BLaER1 treated with 17β-estradiol and CSF1 and Interleukin-3, amounts not matched to agents 10 nM and 100 nM (cell line): ENCODE data around the gene OAS3.
A peak's percentile ranks its signal among the peaks of the same experiment; 100 is the strongest.
"Not testable (repeated sequence)": the region's sequence is repeated elsewhere in the genome, so short reads cannot be mapped to it uniquely, and the experiment has no call there.

Experiments
- H3K27ac ChIP-seq, 11 experiments: shearing (Covaris generic); formaldehyde crosslinking; 2 replicates each; pipeline ENCODE4 v1.8.1; 2022
- H3K27me3 ChIP-seq, 11 experiments: shearing (Covaris generic); formaldehyde crosslinking; 2 replicates each; pipeline ENCODE4 v1.8.1; 2022
- H3K36me3 ChIP-seq, 11 experiments: shearing (Covaris generic); formaldehyde crosslinking; 2 replicates each; pipeline ENCODE4 v1.8.1; 2022
- H3K4me1 ChIP-seq, 10 experiments: shearing (Covaris generic); formaldehyde crosslinking; 2 replicates each; pipeline ENCODE4 v1.8.1; 2022
- H3K4me2 ChIP-seq, 11 experiments: shearing (Covaris generic); formaldehyde crosslinking; 2 replicates each; pipeline ENCODE4 v1.8.1; 2022
- H3K4me3 ChIP-seq, 10 experiments: shearing (Covaris generic); formaldehyde crosslinking; 2 replicates each; pipeline ENCODE4 v1.8.1; 2022
- H3K9ac ChIP-seq, 11 experiments: shearing (Covaris generic); formaldehyde crosslinking; 2 replicates each; pipeline ENCODE4 v1.8.1; 2022
- H3K9me3 ChIP-seq, 11 experiments: shearing (Covaris generic); formaldehyde crosslinking; replicated peaks in 1 of 11; 2 replicates each; pipeline ENCODE4 v1.8.1; 2022
- H4K20me1 ChIP-seq, 11 experiments: shearing (Covaris generic); formaldehyde crosslinking; 2 replicates each; pipeline ENCODE4 v1.8.1; 2022
- Cebpa-rat ChIP-seq, 11 experiments: shearing (Covaris generic); IDR thresholded peaks; 2 replicates each; pipeline ENCODE4 v1.8.1; 2022

The OAS3 gene

DNA sequence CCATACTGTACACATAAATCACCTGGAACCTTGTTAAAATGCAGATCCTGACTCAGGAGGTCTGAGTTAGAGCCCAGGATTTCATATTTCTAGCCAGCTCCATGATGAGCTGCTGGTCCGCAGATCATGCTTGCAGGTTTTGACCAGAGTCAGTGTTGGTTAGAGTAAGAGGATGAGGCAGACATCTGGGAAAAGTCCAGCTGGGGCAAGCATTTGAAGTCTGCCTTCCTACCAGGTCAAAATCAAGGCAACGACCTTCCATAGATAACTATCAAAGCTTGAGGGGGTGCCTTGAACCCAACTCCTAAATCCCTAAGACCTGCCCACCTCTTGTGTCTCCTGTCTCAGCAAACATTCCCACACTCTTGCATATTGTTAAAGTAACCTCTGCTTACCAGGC is 49.3 kb downstream of the OAS3 start:
- Histone ChIP-seq H4K20me1 (peaks cover 0 to 16% (median 0%) of the 10 kb centered on the region in 11 experiments; a peak in 3 of 22 replicates), H3K27ac (no peak overlapping the region), H3K27me3 (no peaks in the 10 kb centered on the region), H3K36me3 (peaks cover 0 to 72% (median 13%) of the 10 kb centered on the region in 11 experiments; a peak in 13 of 22 replicates), H3K4me3 (no peak overlapping the region), H3K4me2 (0 out of 22 replicates have a peak overlapping the region, but pooled peaks of 1 of the 11 experiments have one; percentile 6), H3K9me3 (peaks cover 22 to 48% (median 35%) of the 10 kb centered on the region in 11 experiments), H3K4me1 (peaks cover 0 to 9% (median 0%) of the 10 kb centered on the region in 10 experiments; a peak in 5 of 20 replicates), H3K9ac (no peak overlapping the region)
- TF ChIP-seq Cebpa-rat (IDR thresholded peaks at IDR 0.05) = no peak

DNA sequence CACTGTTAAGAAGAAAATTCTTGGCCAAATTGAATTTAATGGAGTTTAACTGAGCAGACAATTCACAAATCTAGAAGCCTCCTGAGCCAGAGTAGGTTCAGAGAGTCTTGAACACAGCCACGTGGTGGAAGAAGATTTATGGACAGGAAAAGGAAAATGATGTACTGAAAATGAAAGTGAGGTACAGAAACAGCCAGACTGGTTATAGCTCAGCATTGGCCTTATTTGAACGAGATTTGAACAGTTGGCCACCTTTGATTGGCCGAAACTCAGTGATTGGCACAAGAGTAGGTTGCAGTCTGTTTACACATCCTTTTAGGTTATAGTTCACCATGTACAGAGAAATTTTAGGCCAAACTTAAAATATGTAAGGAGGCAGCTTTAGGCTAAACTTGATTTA is 50.0 kb downstream of the OAS3 start:
- peaks cover 0 to 9% (median 0%) of the 10 kb centered on the region in 10 experiments; a peak in 5 of 20 replicates for H3K4me1 ChIP-seq
- no peak overlapping the region for H3K9ac ChIP-seq
- peak overlapping the region in 4 of 11 experiments; percentile 2 to 34 (median 10); a peak in 5 of 22 replicates for H3K4me2 ChIP-seq
- H3K9me3 ChIP-seq = peaks cover 19 to 42% (median 33%) of the 10 kb centered on the region in 11 experiments
- H3K27ac ChIP-seq = no peak overlapping the region
- no peak for TF ChIP-seq Cebpa-rat (IDR thresholded peaks at IDR 0.05)
- H3K36me3 ChIP-seq = peaks cover 0 to 72% (median 13%) of the 10 kb centered on the region in 11 experiments; a peak in 13 of 22 replicates
- H4K20me1 ChIP-seq = peaks cover 0 to 16% (median 0%) of the 10 kb centered on the region in 11 experiments; a peak in 5 of 22 replicates
- H3K27me3 ChIP-seq = no peaks in the 10 kb centered on the region
- no peak overlapping the region for H3K4me3 ChIP-seq

DNA sequence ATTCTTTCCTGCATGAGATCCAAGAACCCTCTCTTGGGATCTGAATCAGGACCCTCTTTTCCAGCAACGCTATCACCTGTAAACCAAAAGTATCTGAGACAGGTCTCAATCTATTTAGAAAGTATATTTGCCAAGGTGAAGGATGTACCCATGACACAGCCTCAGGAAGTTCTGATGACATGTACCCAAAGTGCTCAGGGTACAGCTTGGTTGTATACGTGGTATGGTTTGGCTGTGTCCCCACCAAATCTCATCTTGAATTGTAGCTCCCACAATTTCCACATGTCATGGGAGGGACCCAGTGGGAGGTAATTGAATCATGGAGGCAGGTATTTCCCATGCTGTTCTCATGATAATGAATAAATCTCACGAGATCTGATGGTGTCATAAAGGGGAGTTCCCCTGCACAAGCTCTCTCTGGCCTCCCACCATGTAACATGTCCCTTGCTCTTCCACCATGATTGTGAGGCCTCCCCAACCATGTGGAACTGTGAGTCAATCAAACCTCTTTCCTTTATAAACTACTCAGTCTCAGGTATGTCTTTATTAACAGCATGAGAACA is 50.6 kb downstream of the OAS3 start:
- H3K9ac ChIP-seq, H3K27ac ChIP-seq, H3K27me3 ChIP-seq, H3K4me2 ChIP-seq, H3K4me3 ChIP-seq, H3K4me1 ChIP-seq: not testable (repeated sequence)
- H3K36me3 ChIP-seq = peaks cover 0 to 68% (median 13%) of the 10 kb centered on the region in 11 experiments; a peak in 13 of 22 replicates
- H3K9me3 ChIP-seq = peaks cover 14 to 35% (median 28%) of the 10 kb centered on the region in 11 experiments
- H4K20me1 ChIP-seq = peaks cover 0 to 16% (median 0%) of the 10 kb centered on the region in 11 experiments; a peak in 5 of 22 replicates

DNA sequence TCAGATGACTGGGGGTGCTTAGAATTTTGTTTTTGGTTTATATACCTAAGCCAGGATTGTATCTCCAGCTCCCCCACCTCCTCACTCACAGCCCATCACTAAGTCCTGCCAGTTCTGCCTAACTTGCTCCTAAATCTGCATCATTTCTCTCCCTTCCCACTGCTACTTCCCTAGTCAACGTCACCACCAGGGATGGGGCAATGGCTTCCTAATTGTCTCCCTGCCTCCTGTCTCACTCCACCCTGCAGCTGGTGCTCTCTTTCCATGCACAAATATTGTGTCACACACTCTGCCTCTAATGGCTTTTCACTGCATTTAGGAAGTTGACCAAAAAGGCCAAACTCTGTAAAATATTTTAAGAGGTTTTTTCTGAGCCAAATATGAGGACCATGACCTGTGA is 51.5 kb downstream of the OAS3 start:
- H3K9ac ChIP-seq = no peak overlapping the region
- H4K20me1 ChIP-seq = peaks cover 0 to 16% (median 0%) of the 10 kb centered on the region in 11 experiments; a peak in 5 of 22 replicates
- H3K27me3 ChIP-seq = no peaks in the 10 kb centered on the region
- H3K4me2 ChIP-seq = no peak overlapping the region
- peaks cover 0 to 70% (median 13%) of the 10 kb centered on the region in 11 experiments; a peak in 13 of 22 replicates for H3K36me3 ChIP-seq
- peaks cover 0 to 9% (median 0%) of the 10 kb centered on the region in 10 experiments; a peak in 5 of 20 replicates for H3K4me1 ChIP-seq
- H3K27ac ChIP-seq = no peak overlapping the region
- no peak overlapping the region for H3K4me3 ChIP-seq
- peaks cover 5 to 26% (median 20%) of the 10 kb centered on the region in 11 experiments for H3K9me3 ChIP-seq
- TF ChIP-seq Cebpa-rat (IDR thresholded peaks at IDR 0.05) = no peak

DNA sequence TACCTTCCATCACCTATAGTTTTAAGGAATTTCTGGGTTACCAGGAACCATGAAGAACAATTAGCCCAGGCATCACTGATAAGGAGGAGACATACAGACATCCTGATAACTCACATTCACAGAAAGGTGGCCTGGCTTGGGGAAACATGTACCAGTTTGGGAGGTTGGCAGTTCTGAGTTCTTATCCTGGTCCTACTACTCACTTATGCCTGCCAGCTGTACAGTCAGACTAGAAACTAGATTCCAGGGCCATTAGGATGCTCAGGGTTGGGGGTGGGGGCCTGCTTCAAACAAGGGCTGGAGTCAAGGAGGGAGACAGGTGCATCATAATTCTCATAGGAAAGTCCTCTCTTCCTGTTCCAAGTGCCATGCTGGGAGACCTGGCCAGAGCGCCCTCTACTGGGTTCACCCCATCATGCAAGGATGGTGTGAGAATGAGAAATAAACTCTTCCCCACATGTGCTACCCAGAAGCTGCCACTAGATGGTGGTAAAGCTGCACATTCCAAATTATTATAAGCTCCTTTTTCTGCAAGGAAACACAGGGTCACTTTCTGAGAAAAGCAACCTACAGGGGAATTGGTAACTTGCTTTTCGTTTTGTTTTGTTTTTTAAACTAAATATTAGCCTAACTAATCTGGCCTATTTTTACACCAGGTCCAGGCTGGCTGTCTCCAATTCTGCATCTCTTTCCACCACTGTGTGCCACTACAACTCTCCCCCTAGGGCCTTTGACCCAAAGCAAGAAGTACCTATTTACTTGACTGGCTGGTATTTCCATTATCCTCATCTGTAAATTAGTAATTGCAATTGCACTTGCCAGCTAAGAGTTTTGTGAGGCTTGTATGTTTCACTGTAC is 54.5 kb downstream of the OAS3 start:
- no peak overlapping the region for H3K4me2 ChIP-seq
- no peak overlapping the region for H3K4me3 ChIP-seq
- no peak for TF ChIP-seq Cebpa-rat (IDR thresholded peaks at IDR 0.05)
- no peak overlapping the region for H3K27ac ChIP-seq
- peaks cover 0 to 78% (median 6%) of the 10 kb centered on the region in 11 experiments; a peak in 11 of 22 replicates for H3K36me3 ChIP-seq
- peaks cover 0 to 6% (median 0%) of the 10 kb centered on the region in 11 experiments; a peak in 3 of 22 replicates for H4K20me1 ChIP-seq
- H3K4me1 ChIP-seq = peaks cover 0 to 9% (median 0%) of the 10 kb centered on the region in 10 experiments; a peak in 5 of 20 replicates
- no peaks in the 10 kb centered on the region for H3K27me3 ChIP-seq
- H3K9ac ChIP-seq = no peak overlapping the region
- peaks cover 2 to 12% (median 4%) of the 10 kb centered on the region in 11 experiments; a peak in 19 of 22 replicates for H3K9me3 ChIP-seq

DNA sequence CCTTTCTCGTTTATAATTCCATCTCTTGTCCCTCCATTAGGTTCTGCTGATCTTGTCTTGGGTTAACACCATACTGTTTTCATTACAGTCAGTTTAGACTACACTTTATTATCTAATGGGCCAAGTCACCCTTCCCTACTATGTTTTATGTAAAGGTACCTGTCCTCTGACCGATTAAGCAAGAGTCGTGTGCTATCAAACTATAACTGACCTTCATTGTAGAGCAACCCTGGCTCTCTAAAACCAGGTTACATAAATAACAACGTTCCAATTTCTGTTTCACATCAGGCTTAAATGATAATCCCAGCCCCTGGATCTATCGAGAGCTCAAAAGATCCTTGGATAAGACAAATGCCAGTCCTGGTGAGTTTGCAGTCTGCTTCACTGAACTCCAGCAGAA is 56.7 kb downstream of the OAS3 start:
- no peak overlapping the region for H3K27ac ChIP-seq
- peaks cover 12 to 17% (median 14%) of the 10 kb centered on the region in 11 experiments; a peak in 19 of 22 replicates for H3K9me3 ChIP-seq
- no peak overlapping the region for H3K4me3 ChIP-seq
- no peak overlapping the region for H3K4me2 ChIP-seq
- peaks cover 0 to 5% (median 0%) of the 10 kb centered on the region in 10 experiments; a peak in 1 of 20 replicates for H3K4me1 ChIP-seq
- H3K36me3 ChIP-seq = peaks cover 0 to 71% (median 12%) of the 10 kb centered on the region in 11 experiments; a peak in 12 of 22 replicates
- peaks cover 0 to 6% (median 0%) of the 10 kb centered on the region in 11 experiments; a peak in 2 of 22 replicates for H4K20me1 ChIP-seq
- no peaks in the 10 kb centered on the region for H3K27me3 ChIP-seq
- TF ChIP-seq Cebpa-rat (IDR thresholded peaks at IDR 0.05) = no peak
- no peak overlapping the region for H3K9ac ChIP-seq

DNA sequence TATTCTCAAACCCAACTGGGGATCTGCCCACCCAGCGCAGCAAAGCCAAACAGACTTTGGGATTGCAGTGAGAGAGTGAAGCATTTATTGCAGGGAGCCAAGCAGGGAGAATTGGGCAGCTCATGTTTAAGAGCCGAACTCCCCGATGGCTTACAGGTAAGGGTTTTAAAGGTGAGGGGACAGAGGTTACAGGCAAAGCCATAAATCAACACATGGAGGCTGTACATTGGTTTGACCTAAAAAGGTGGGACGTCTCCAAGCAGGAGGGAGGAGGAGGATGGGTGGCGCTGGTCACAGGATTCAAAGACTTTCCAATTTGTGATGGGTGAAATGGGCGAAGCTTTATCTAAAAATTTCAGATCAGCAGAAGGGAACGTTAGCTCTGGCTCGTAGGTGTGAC is 58.2 kb downstream of the OAS3 start:
- H3K4me1 ChIP-seq = peaks cover 0 to 5% (median 0%) of the 10 kb centered on the region in 10 experiments; a peak in 1 of 20 replicates
- no peak for TF ChIP-seq Cebpa-rat (IDR thresholded peaks at IDR 0.05)
- peaks cover 12 to 17% (median 14%) of the 10 kb centered on the region in 11 experiments; a peak in 19 of 22 replicates for H3K9me3 ChIP-seq
- H4K20me1 ChIP-seq = peaks cover 0 to 6% (median 0%) of the 10 kb centered on the region in 11 experiments; a peak in 2 of 22 replicates
- no peak overlapping the region for H3K9ac ChIP-seq
- no peak overlapping the region for H3K27ac ChIP-seq
- peaks cover 0 to 66% (median 12%) of the 10 kb centered on the region in 11 experiments; a peak in 12 of 22 replicates for H3K36me3 ChIP-seq
- H3K4me3 ChIP-seq = no peak overlapping the region
- H3K4me2 ChIP-seq = no peak overlapping the region
- H3K27me3 ChIP-seq = no peaks in the 10 kb centered on the region

DNA sequence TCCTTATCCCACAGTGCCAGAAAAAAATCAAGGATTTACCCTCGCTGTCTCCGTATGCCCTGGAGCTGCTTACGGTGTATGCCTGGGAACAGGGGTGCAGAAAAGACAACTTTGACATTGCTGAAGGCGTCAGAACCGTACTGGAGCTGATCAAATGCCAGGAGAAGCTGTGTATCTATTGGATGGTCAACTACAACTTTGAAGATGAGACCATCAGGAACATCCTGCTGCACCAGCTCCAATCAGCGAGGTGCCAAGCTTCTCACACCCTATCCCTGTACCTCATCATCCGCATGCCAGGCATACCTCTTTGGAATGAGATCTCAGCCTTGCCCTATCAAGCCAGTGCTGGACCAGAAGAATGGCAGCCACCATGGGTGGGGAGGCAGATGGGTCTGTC is 59.2 kb downstream of the OAS3 start:
- Histone ChIP-seq H3K9ac (no peak overlapping the region), H4K20me1 (peaks cover 0 to 6% (median 0%) of the 10 kb centered on the region in 11 experiments; a peak in 2 of 22 replicates), H3K27ac (no peak overlapping the region), H3K36me3 (peaks cover 0 to 68% (median 12%) of the 10 kb centered on the region in 11 experiments; a peak in 12 of 22 replicates), H3K4me1 (peaks cover 0 to 5% (median 0%) of the 10 kb centered on the region in 10 experiments; a peak in 1 of 20 replicates), H3K4me3 (no peak overlapping the region), H3K4me2 (no peak overlapping the region), H3K9me3 (peaks cover 12 to 17% (median 14%) of the 10 kb centered on the region in 11 experiments; a peak in 19 of 22 replicates), H3K27me3 (no peaks in the 10 kb centered on the region)
- TF ChIP-seq Cebpa-rat (IDR thresholded peaks at IDR 0.05) = no peak
